Measurements from ENCODE around the gene CASK.

- TF ChIP-seq CTCF (IDR thresholded peaks at IDR 0.05; ENCODE audit: insufficient read depth, low read length) (no peak), POLR2AphosphoS5 (IDR thresholded peaks at IDR 0.05; ENCODE audit: low read depth) (no peak)
These were observed 332.7 kb downstream of the CASK start for GRCh38 chrX:41590641-41591040.
